Measurements from ENCODE around the gene KRT71.

- TF ChIP-seq CTCF (IDR thresholded peaks at IDR 0.05; ENCODE audit: low read length): no peak
- no peak for TF ChIP-seq EZH2 (optimal IDR thresholded peaks at IDR 0.05; ENCODE audit: low read depth, low read length)
- no peak for TF ChIP-seq EZH2phosphoT487 (IDR thresholded peaks at IDR 0.05; ENCODE audit: low read length)
These were observed 44.7 kb downstream of the KRT71 start for GRCh38 chr12:52508211-52508610.
